Activated CD4-positive, alpha-beta T cell treated with anti-CD3 and anti-CD28 coated beads, Interleukin-2, amount 10 ng/mL, durations not matched to agents 24 days and 14 days (primary cell): Measurements from ENCODE around the gene CCDC171. TPM values are rescaled to one million over a fixed set of nuclear protein-coding genes. Genes with fewer than 3 reads are reported as not detected.

Source experiments
- DNase-seq: peaks from one replicate; pipeline ENCODE4 v3.0.0; 2022
- H3K27ac Mint-ChIP-seq: one replicate; pipeline ENCODE4 v1.8.0; 2022; ENCODE audit warnings: mild to moderate bottlenecking, mixed read lengths
- H3K27me3 Mint-ChIP-seq: one replicate; pipeline ENCODE4 v1.8.0; 2022; ENCODE audit warnings: mixed read lengths
- H3K36me3 Mint-ChIP-seq: one replicate; pipeline ENCODE4 v1.8.0; 2022; ENCODE audit warnings: low read depth, mild to moderate bottlenecking, mixed read lengths
- H3K4me1 Mint-ChIP-seq: one replicate; pipeline ENCODE4 v1.8.0; 2021; ENCODE audit warnings: mixed read lengths
- H3K4me3 Mint-ChIP-seq: one replicate; pipeline ENCODE4 v1.8.0; 2022; ENCODE audit warnings: mild to moderate bottlenecking, moderate library complexity, mixed read lengths
- H3K9me3 Mint-ChIP-seq: one replicate; pipeline ENCODE4 v1.8.0; 2021; ENCODE audit warnings: mixed read lengths
- intact Hi-C: fragments of 100-400 bp; cut with micrococcal nuclease; formaldehyde crosslinking; loops from one replicate; pipeline ENCODE4 v1.15.1; 2023
- total RNA-seq: library from RNA; stranded (reverse); gene quantifications from 2 replicates; pipeline ENCODE4 v1.2.3, GENCODE V29; 2022

CCDC171 gene
- total RNA-seq, 1 donor from 2014 or later: 1.5 TPM

DNA sequence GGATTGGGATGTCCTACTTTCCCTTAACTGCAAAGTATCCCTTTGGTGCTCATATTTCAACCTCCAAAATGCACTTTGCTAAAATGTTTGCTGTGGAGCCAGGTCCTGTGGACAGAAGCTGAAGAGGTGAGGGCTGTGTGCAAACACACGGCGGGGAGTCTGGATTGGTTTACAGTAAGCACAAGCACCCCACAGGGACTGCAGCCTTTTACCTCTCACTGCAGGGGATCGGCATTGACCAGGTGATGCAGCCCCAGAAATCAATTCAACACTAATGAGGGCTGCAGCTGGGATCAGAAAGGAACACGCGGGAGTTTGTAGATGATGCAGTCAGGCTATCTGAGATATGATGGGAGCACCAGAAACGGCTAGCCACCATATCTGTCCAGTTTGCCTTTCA, 450.9 kb downstream of the CCDC171 start:
- Mint-ChIP-seq H3K27ac (no peak overlapping the region), H3K27me3 (no peaks in the 10 kb centered on the region), H3K9me3 (no peaks in the 10 kb centered on the region), H3K4me1 (no peaks in the 10 kb centered on the region), H3K4me3 (no peak overlapping the region), H3K36me3 (no peaks in the 10 kb centered on the region)
- intact Hi-C loops: no loop called here
- DNase-seq: no peak

DNA sequence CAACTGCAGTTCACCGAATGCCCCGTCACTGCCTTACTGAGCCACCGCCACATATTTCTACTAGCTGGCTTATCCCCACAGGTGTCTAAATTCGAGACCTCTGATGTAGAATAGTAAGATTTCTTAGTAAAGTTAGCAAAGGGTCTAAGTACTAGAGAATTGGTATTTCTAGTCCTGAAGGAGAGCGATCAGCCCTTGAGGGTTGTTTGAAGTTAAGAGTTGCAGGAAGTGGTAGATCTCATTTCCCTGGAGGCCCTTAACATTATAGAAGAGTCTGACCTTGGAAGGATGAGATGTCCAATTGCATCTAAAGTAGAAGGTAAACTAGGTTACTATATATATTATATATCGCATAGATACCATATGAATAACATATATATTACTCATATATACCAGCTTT, 451.8 kb downstream of the CCDC171 start:
- Mint-ChIP-seq H3K9me3 (no peaks in the 10 kb centered on the region), H3K27ac (no peak overlapping the region), H3K36me3 (no peaks in the 10 kb centered on the region), H3K4me1 (no peaks in the 10 kb centered on the region), H3K4me3 (no peak overlapping the region), H3K27me3 (no peaks in the 10 kb centered on the region)
- no peak for DNase-seq
- intact Hi-C loops: no loop called here

DNA sequence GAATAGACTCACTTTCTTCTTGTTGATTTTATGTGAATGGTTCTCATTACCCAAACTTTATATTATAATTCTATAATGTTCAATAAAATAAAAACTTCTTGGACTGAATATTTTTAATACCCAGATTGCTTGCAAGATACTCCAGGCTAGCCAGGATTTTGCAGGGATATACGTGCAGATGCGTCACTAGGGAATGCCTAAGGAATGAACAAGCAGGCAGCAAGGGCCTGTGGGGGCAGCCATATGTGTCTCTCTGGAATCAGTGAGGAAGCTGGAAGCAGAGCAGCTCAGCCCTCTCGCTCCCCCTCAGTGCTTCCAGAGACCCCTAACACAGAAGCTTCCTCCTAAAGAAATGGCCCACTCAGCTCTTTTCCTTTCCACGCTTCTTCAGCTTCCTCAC, 457.4 kb downstream of the CCDC171 start:
- intact Hi-C loops: no loop called here

DNA sequence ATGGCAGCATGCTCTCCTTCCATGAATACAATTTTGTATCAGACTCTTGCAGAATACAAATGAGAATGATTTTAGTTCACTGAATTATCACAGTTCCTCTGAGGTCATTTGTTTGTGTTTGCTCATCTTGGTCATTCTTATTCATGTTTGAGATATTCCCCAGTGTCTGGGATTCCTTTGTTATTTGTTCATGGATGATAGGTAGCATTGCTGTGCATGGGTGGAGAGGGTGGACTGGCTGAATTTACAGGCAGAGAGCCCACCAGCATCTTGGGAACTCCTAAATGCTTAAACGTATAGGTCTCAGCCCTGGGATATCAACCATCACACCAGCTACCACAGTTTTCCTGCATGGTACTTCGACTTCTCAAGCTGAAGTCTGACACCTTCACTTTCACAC, 459.8 kb downstream of the CCDC171 start:
- no peaks in the 10 kb centered on the region for H3K9me3 Mint-ChIP-seq
- no peak overlapping the region for H3K4me3 Mint-ChIP-seq
- H3K27ac Mint-ChIP-seq: no peak overlapping the region
- intact Hi-C loops: no loop called here
- H3K4me1 Mint-ChIP-seq: no peaks in the 10 kb centered on the region
- DNase-seq: no peak
- no peaks in the 10 kb centered on the region for H3K36me3 Mint-ChIP-seq
- H3K27me3 Mint-ChIP-seq: no peaks in the 10 kb centered on the region

More for the DNA sequence above, 457.4 kb downstream of the CCDC171 start:
- Mint-ChIP-seq H3K4me3 (no peak overlapping the region), H3K9me3 (no peaks in the 10 kb centered on the region), H3K4me1 (no peaks in the 10 kb centered on the region), H3K27ac (no peak overlapping the region), H3K36me3 (no peaks in the 10 kb centered on the region), H3K27me3 (no peaks in the 10 kb centered on the region)
- no peak for DNase-seq

DNA sequence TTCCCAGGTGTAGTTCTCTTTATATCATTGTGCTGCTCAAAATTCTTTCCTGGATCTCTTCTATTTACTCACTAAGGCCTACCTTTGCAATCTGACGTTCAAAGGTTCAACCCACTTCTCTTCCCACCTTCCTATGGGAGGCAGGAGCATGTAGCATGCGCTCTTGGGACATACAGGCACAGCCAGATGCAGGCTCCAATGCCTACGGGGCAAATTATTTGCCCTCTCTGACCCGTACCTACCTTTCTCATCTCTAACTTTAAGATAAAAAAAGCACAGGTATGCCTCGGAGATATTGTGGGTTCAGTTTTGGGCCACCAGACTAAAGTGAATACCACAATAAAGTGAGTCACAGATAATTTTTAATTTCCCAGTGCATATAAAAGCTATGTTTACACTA, 460.5 kb downstream of the CCDC171 start:
- Mint-ChIP-seq H3K9me3 (no peaks in the 10 kb centered on the region), H3K4me3 (no peak overlapping the region), H3K27ac (no peak overlapping the region), H3K4me1 (no peaks in the 10 kb centered on the region), H3K27me3 (no peaks in the 10 kb centered on the region), H3K36me3 (no peaks in the 10 kb centered on the region)
- DNase-seq: no peak
- intact Hi-C loops: no loop called here

DNA sequence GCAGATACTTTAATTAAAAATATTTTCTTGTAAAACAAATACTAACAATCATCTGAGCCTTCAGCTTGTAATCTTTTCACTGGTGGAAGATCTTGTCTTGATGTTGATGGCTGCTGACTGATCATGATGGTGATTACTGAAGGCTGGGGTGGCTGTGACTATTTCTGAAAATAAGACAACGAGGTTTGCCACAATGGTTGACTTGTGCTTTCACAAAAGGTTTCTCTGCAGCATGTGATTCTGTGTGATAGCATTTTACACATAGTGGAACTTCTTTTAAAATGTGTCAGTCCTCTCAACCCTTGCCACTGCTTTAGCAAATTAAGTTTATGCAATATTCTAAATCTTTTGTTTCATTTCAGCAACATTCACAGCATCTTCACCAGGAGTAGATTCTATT, 461.0 kb downstream of the CCDC171 start:
- H3K4me1 Mint-ChIP-seq: no peaks in the 10 kb centered on the region
- intact Hi-C loops: no loop called here
- no peaks in the 10 kb centered on the region for H3K9me3 Mint-ChIP-seq
- DNase-seq: no peak
- no peaks in the 10 kb centered on the region for H3K36me3 Mint-ChIP-seq
- H3K27me3 Mint-ChIP-seq: no peaks in the 10 kb centered on the region
- H3K27ac Mint-ChIP-seq: no peak overlapping the region
- H3K4me3 Mint-ChIP-seq: no peak overlapping the region

DNA sequence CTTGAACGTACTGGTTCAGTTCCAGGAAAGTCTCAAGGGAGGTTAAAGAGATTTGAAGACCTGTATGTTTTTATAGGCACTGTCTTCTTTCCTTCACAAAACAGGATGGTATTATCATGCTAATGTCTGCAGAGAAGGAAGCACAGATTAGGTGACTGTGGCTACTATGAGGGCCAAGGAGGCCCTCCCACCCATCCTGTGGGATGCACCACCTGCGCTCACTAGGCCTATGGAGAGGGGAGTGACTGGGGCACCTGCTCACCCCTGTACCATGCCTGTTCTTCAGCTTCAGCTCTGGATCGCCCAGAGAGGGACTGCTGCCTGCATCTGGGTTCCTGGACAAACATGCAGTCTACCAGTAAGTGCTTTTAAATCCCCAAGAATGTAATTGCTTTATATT, 469.4 kb downstream of the CCDC171 start:
- Mint-ChIP-seq H3K9me3 (no peaks in the 10 kb centered on the region), H3K27me3 (no peaks in the 10 kb centered on the region), H3K36me3 (no peaks in the 10 kb centered on the region), H3K27ac (no peak overlapping the region), H3K4me1 (no peaks in the 10 kb centered on the region), H3K4me3 (no peak overlapping the region)
- no peak for DNase-seq
- intact Hi-C loops: no loop called here

DNA sequence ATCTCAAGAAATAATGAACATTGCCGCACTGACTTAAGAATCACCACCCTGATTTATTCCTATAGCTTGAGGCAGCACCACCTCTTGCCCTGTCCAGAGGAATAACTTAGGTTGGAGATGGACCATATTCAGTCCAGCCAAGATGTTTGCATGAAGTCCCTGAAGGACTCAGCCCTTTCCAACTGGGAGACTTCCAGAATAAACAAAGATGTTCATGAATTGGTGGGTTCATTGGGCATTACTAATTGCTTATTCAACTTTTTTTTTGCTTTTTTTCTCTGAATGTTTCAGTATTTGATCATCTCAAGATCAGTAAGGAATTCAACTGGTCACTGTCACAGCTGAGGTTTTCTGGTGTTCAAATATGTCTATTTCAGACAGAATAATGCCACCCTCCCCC, 470.6 kb downstream of the CCDC171 start:
- Mint-ChIP-seq H3K36me3 (no peaks in the 10 kb centered on the region), H3K27me3 (no peaks in the 10 kb centered on the region), H3K4me3 (no peak overlapping the region), H3K27ac (no peak overlapping the region), H3K9me3 (no peaks in the 10 kb centered on the region), H3K4me1 (no peaks in the 10 kb centered on the region)
- no peak for DNase-seq
- intact Hi-C loops: no loop called here

Other genes with a start within 250 kb of the CCDC171 start
- gene TTC39B, start 245.8 kb upstream of the CCDC171 start, total RNA-seq: 20.3 and 22.2 TPM in 2 replicates
- gene SNAPC3, start 130.2 kb upstream of the CCDC171 start, total RNA-seq: 31.7 and 35.9 TPM in 2 replicates
- gene PSIP1, start 42.1 kb upstream of the CCDC171 start, total RNA-seq: 106 TPM in 2 replicates